ENCODE results near the gene STX7.

Gene STX7

GRCh38 chr6:132479131-132479530 lies 33.8 kb downstream of the STX7 start:
- no peak overlapping the region for H3K27ac ChIP-seq (ENCODE audit: low read depth, low read length)
- peaks cover 0 to 6% of the 10 kb centered on the region in 2 donors for H3K4me1 ChIP-seq (ENCODE audit: control insufficient read depth in 1 of 2, insufficient read depth in 2 of 2, low read length in 2 of 2)
- no peak overlapping the region for H3K9ac ChIP-seq (ENCODE audit: low read depth in 1 of 2, low read length in 2 of 2)
- no peaks in the 10 kb centered on the region for H3K27me3 ChIP-seq (ENCODE audit: control insufficient read depth in 1 of 2, insufficient read depth in 2 of 2, low read length in 2 of 2)
- no peak overlapping the region for H3K4me3 ChIP-seq (ENCODE audit: low read depth in 1 of 2, low read length in 2 of 2)
- H3K36me3 ChIP-seq (ENCODE audit: control insufficient read depth in 1 of 2, insufficient read depth in 2 of 2, low read length in 2 of 2) = peaks cover 0 to 11% of the 10 kb centered on the region in 2 donors
- no peaks in the 10 kb centered on the region for H3K9me3 ChIP-seq (ENCODE audit: control insufficient read depth in 1 of 2, low read length in 2 of 2)

- Histone ChIP-seq H3K27me3 (ENCODE audit: control insufficient read depth in 1 of 2, insufficient read depth in 2 of 2, low read length in 2 of 2) (no peaks in the 10 kb centered on the region), H3K36me3 (ENCODE audit: control insufficient read depth in 1 of 2, insufficient read depth in 2 of 2, low read length in 2 of 2) (peaks cover 0 to 11% of the 10 kb centered on the region in 2 donors), H3K9ac (ENCODE audit: low read depth in 1 of 2, low read length in 2 of 2) (no peak overlapping the region), H3K4me3 (ENCODE audit: low read depth in 1 of 2, low read length in 2 of 2) (no peak overlapping the region), H3K9me3 (ENCODE audit: control insufficient read depth in 1 of 2, low read length in 2 of 2) (no peaks in the 10 kb centered on the region), H3K4me1 (ENCODE audit: control insufficient read depth in 1 of 2, insufficient read depth in 2 of 2, low read length in 2 of 2) (peaks cover 0 to 6% of the 10 kb centered on the region in 2 donors), H3K27ac (ENCODE audit: low read depth, low read length) (no peak overlapping the region)
Measured at GRCh38 chr6:132478674-132479073, 34.2 kb downstream of the STX7 start.

GRCh38 chr6:132478266-132478665 lies 34.6 kb downstream of the STX7 start:
- Histone ChIP-seq H3K4me3 (ENCODE audit: low read depth in 1 of 2, low read length in 2 of 2) (no peak overlapping the region), H3K4me1 (ENCODE audit: control insufficient read depth in 1 of 2, insufficient read depth in 2 of 2, low read length in 2 of 2) (peaks cover 0 to 6% of the 10 kb centered on the region in 2 donors)

GRCh38 chr6:132476688-132477087 lies 36.2 kb downstream of the STX7 start:
- Histone ChIP-seq H3K36me3 (ENCODE audit: control insufficient read depth in 1 of 2, insufficient read depth in 2 of 2, low read length in 2 of 2) (peaks cover 0 to 11% of the 10 kb centered on the region in 2 donors), H3K9ac (ENCODE audit: low read depth in 1 of 2, low read length in 2 of 2) (no peak overlapping the region), H3K9me3 (ENCODE audit: control insufficient read depth in 1 of 2, low read length in 2 of 2) (no peaks in the 10 kb centered on the region), H3K4me3 (ENCODE audit: low read depth in 1 of 2, low read length in 2 of 2) (no peak overlapping the region), H3K4me1 (ENCODE audit: control insufficient read depth in 1 of 2, insufficient read depth in 2 of 2, low read length in 2 of 2) (peaks cover 0 to 6% of the 10 kb centered on the region in 2 donors), H3K27ac (ENCODE audit: low read depth, low read length) (no peak overlapping the region), H3K27me3 (ENCODE audit: control insufficient read depth in 1 of 2, insufficient read depth in 2 of 2, low read length in 2 of 2) (no peaks in the 10 kb centered on the region)

More at GRCh38 chr6:132478266-132478665, 34.6 kb downstream of the STX7 start:
- Histone ChIP-seq H3K27ac (ENCODE audit: low read depth, low read length) (no peak overlapping the region), H3K36me3 (ENCODE audit: control insufficient read depth in 1 of 2, insufficient read depth in 2 of 2, low read length in 2 of 2) (peaks cover 0 to 11% of the 10 kb centered on the region in 2 donors), H3K9ac (ENCODE audit: low read depth in 1 of 2, low read length in 2 of 2) (no peak overlapping the region), H3K27me3 (ENCODE audit: control insufficient read depth in 1 of 2, insufficient read depth in 2 of 2, low read length in 2 of 2) (no peaks in the 10 kb centered on the region), H3K9me3 (ENCODE audit: control insufficient read depth in 1 of 2, low read length in 2 of 2) (no peaks in the 10 kb centered on the region)

GRCh38 chr6:132475925-132476324 lies 37.0 kb downstream of the STX7 start:
- peaks cover 0 to 3% of the 10 kb centered on the region in 2 donors for H3K4me1 ChIP-seq (ENCODE audit: control insufficient read depth in 1 of 2, insufficient read depth in 2 of 2, low read length in 2 of 2)
- no peak overlapping the region for H3K27ac ChIP-seq (ENCODE audit: low read depth, low read length)
- H3K9me3 ChIP-seq (ENCODE audit: control insufficient read depth in 1 of 2, low read length in 2 of 2) = no peaks in the 10 kb centered on the region
- H3K36me3 ChIP-seq (ENCODE audit: control insufficient read depth in 1 of 2, insufficient read depth in 2 of 2, low read length in 2 of 2) = peaks cover 7 to 15% of the 10 kb centered on the region in 2 donors
- H3K4me3 ChIP-seq (ENCODE audit: low read depth in 1 of 2, low read length in 2 of 2) = no peak overlapping the region
- H3K9ac ChIP-seq (ENCODE audit: low read depth in 1 of 2, low read length in 2 of 2) = no peak overlapping the region
- H3K27me3 ChIP-seq (ENCODE audit: control insufficient read depth in 1 of 2, insufficient read depth in 2 of 2, low read length in 2 of 2) = no peaks in the 10 kb centered on the region

- Histone ChIP-seq H3K4me1 (ENCODE audit: control insufficient read depth in 1 of 2, insufficient read depth in 2 of 2, low read length in 2 of 2) (no peaks in the 10 kb centered on the region), H3K4me3 (ENCODE audit: low read depth in 1 of 2, low read length in 2 of 2) (no peak overlapping the region), H3K9ac (ENCODE audit: low read depth in 1 of 2, low read length in 2 of 2) (no peak overlapping the region), H3K9me3 (ENCODE audit: control insufficient read depth in 1 of 2, low read length in 2 of 2) (no peaks in the 10 kb centered on the region), H3K36me3 (ENCODE audit: control insufficient read depth in 1 of 2, insufficient read depth in 2 of 2, low read length in 2 of 2) (peaks cover 20 to 34% of the 10 kb centered on the region in 2 donors), H3K27ac (ENCODE audit: low read depth, low read length) (no peak overlapping the region), H3K27me3 (ENCODE audit: control insufficient read depth in 1 of 2, insufficient read depth in 2 of 2, low read length in 2 of 2) (no peaks in the 10 kb centered on the region)
Measured at GRCh38 chr6:132471787-132472186, 41.1 kb downstream of the STX7 start.

- H3K27me3 ChIP-seq (ENCODE audit: control insufficient read depth in 1 of 2, insufficient read depth in 2 of 2, low read length in 2 of 2) = no peaks in the 10 kb centered on the region
- H3K9me3 ChIP-seq (ENCODE audit: control insufficient read depth in 1 of 2, low read length in 2 of 2) = no peaks in the 10 kb centered on the region
- no peak overlapping the region for H3K9ac ChIP-seq (ENCODE audit: low read depth in 1 of 2, low read length in 2 of 2)
- no peak overlapping the region for H3K4me3 ChIP-seq (ENCODE audit: low read depth in 1 of 2, low read length in 2 of 2)
- no peak overlapping the region for H3K27ac ChIP-seq (ENCODE audit: low read depth, low read length)
- H3K36me3 ChIP-seq (ENCODE audit: control insufficient read depth in 1 of 2, insufficient read depth in 2 of 2, low read length in 2 of 2) = peaks cover 39 to 68% of the 10 kb centered on the region in 2 donors
- H3K4me1 ChIP-seq (ENCODE audit: control insufficient read depth in 1 of 2, insufficient read depth in 2 of 2, low read length in 2 of 2) = no peaks in the 10 kb centered on the region
Measured at GRCh38 chr6:132466952-132467351, 46.0 kb downstream of the STX7 start.

GRCh38 chr6:132465530-132466485 lies 47.1 kb downstream of the STX7 start:
- Histone ChIP-seq H3K4me3 (ENCODE audit: low read depth in 1 of 2, low read length in 2 of 2) (no peak overlapping the region), H3K9ac (ENCODE audit: low read depth in 1 of 2, low read length in 2 of 2) (no peak overlapping the region), H3K27ac (ENCODE audit: low read depth, low read length) (no peak overlapping the region), H3K4me1 (ENCODE audit: control insufficient read depth in 1 of 2, insufficient read depth in 2 of 2, low read length in 2 of 2) (no peaks in the 10 kb centered on the region), H3K36me3 (ENCODE audit: control insufficient read depth in 1 of 2, insufficient read depth in 2 of 2, low read length in 2 of 2) (peaks cover 36 to 69% of the 10 kb centered on the region in 2 donors), H3K9me3 (ENCODE audit: control insufficient read depth in 1 of 2, low read length in 2 of 2) (no peaks in the 10 kb centered on the region), H3K27me3 (ENCODE audit: control insufficient read depth in 1 of 2, insufficient read depth in 2 of 2, low read length in 2 of 2) (no peaks in the 10 kb centered on the region)

- no peak overlapping the region for H3K27ac ChIP-seq (ENCODE audit: low read depth, low read length)
- no peak overlapping the region for H3K4me3 ChIP-seq (ENCODE audit: low read depth in 1 of 2, low read length in 2 of 2)
- H3K9ac ChIP-seq (ENCODE audit: low read depth in 1 of 2, low read length in 2 of 2) = no peak overlapping the region
- H3K27me3 ChIP-seq (ENCODE audit: control insufficient read depth in 1 of 2, insufficient read depth in 2 of 2, low read length in 2 of 2) = no peaks in the 10 kb centered on the region
- H3K9me3 ChIP-seq (ENCODE audit: control insufficient read depth in 1 of 2, low read length in 2 of 2) = no peaks in the 10 kb centered on the region
- peaks cover 36 to 70% of the 10 kb centered on the region in 2 donors for H3K36me3 ChIP-seq (ENCODE audit: control insufficient read depth in 1 of 2, insufficient read depth in 2 of 2, low read length in 2 of 2)
- H3K4me1 ChIP-seq (ENCODE audit: control insufficient read depth in 1 of 2, insufficient read depth in 2 of 2, low read length in 2 of 2) = no peaks in the 10 kb centered on the region
Measured at GRCh38 chr6:132464538-132465256, 48.2 kb downstream of the STX7 start.

- H3K4me1 ChIP-seq (ENCODE audit: control insufficient read depth in 1 of 2, insufficient read depth in 2 of 2, low read length in 2 of 2) = no peaks in the 10 kb centered on the region
- no peaks in the 10 kb centered on the region for H3K9me3 ChIP-seq (ENCODE audit: control insufficient read depth in 1 of 2, low read length in 2 of 2)
- H3K27me3 ChIP-seq (ENCODE audit: control insufficient read depth in 1 of 2, insufficient read depth in 2 of 2, low read length in 2 of 2) = no peaks in the 10 kb centered on the region
- H3K9ac ChIP-seq (ENCODE audit: low read depth in 1 of 2, low read length in 2 of 2) = no peak overlapping the region
- H3K27ac ChIP-seq (ENCODE audit: low read depth, low read length) = no peak overlapping the region
- no peak overlapping the region for H3K4me3 ChIP-seq (ENCODE audit: low read depth in 1 of 2, low read length in 2 of 2)
- H3K36me3 ChIP-seq (ENCODE audit: control insufficient read depth in 1 of 2, insufficient read depth in 2 of 2, low read length in 2 of 2) = peaks cover 37 to 66% of the 10 kb centered on the region in 2 donors
Measured at GRCh38 chr6:132461958-132462357, 51.0 kb downstream of the STX7 start.
